Vagina (tissue), 2 donors: ENCODE results near the gene LMTK3.

Experiments
- POLR2A ChIP-seq, 2 donors: fragments of 450-650 bp; IDR thresholded peaks; one replicate each; pipeline ENCODE4 v1.6.1; 2017; ENCODE audit warnings: antibody characterized with exemption in 2 of 2, mild to moderate bottlenecking in 2 of 2, moderate library complexity in 2 of 2
- TF ChIP-seq, protein P1 (sequence below), 3 experiments: fragments of 450-650 bp in 2 of 3; fragments of 200-600 bp in 1 of 3; sonication (generic) in 1 of 3; IDR thresholded peaks; one replicate each; pipeline ENCODE4 v1.5.1; 2017 to 2019; ENCODE audit warnings: antibody characterized with exemption in 3 of 3, mild to moderate bottlenecking in 2 of 3, moderate library complexity in 2 of 3

DNA sequence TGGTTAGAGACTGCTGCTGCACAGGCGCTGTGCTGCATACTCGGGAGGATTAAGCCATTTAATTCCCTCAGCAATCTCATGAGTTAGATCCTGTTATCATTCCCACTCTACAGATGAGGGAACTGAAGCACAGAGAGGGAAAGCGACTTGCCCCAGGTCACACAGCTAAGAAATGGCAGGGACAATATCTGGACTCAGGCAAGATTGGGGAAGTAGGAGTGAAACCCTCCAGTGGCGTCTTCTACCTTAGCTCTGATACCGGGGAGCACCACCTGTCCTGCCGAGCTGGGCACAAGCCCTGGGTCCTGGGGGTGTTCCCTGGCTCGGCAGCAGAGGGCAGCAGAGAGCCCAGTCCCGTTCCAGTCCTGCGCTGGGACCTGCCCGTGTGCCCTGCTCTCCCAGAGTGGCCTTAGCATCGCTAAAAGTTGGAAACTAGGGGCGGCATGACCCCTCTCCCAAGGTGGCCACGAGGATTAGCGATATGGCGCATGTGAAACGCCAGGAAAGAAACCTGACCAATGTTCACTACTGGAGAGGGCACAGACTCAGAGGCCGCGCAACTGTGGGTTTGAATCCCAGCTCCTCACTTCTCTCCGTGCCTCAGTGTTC is 21.9 kb downstream of the LMTK3 start:
- TF ChIP-seq, protein P1, sequence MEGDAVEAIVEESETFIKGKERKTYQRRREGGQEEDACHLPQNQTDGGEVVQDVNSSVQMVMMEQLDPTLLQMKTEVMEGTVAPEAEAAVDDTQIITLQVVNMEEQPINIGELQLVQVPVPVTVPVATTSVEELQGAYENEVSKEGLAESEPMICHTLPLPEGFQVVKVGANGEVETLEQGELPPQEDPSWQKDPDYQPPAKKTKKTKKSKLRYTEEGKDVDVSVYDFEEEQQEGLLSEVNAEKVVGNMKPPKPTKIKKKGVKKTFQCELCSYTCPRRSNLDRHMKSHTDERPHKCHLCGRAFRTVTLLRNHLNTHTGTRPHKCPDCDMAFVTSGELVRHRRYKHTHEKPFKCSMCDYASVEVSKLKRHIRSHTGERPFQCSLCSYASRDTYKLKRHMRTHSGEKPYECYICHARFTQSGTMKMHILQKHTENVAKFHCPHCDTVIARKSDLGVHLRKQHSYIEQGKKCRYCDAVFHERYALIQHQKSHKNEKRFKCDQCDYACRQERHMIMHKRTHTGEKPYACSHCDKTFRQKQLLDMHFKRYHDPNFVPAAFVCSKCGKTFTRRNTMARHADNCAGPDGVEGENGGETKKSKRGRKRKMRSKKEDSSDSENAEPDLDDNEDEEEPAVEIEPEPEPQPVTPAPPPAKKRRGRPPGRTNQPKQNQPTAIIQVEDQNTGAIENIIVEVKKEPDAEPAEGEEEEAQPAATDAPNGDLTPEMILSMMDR (IDR thresholded peaks at IDR 0.05), result peak; percentile 82 to 92 (median 84)
- no peak for TF ChIP-seq POLR2A (IDR thresholded peaks at IDR 0.05)
